GM15510 (cell line): ENCODE data around the gene WDR27.

ENCODE experiments used
- POLR2A ChIP-seq: IDR thresholded peaks from 3 replicates; pipeline ENCODE4 v1.6.1; 2011; ENCODE audit warnings: borderline replicate concordance; ENCODE audit not compliant: insufficient read length; ENCODE audit errors: extremely low read depth

Gene WDR27

GRCh38 chr6:169685860-169686259 lies 16.0 kb downstream of the WDR27 start:
- TF ChIP-seq POLR2A, result no peak

- no peak for TF ChIP-seq POLR2A
These were observed 17.8 kb downstream of the WDR27 start for GRCh38 chr6:169684056-169684455.

- TF ChIP-seq POLR2A, result no peak
These were observed 23.5 kb downstream of the WDR27 start for GRCh38 chr6:169678342-169678741.

- no peak for TF ChIP-seq POLR2A
These were observed 24.7 kb downstream of the WDR27 start for GRCh38 chr6:169677096-169677495.

GRCh38 chr6:169675011-169675410 lies 26.8 kb downstream of the WDR27 start:
- no peak for TF ChIP-seq POLR2A

GRCh38 chr6:169671563-169671962 lies 30.3 kb downstream of the WDR27 start:
- TF ChIP-seq POLR2A, result no peak

GRCh38 chr6:169669889-169670288 lies 31.9 kb downstream of the WDR27 start:
- TF ChIP-seq POLR2A, result no peak

- TF ChIP-seq POLR2A, result no peak
These were observed 32.7 kb downstream of the WDR27 start for GRCh38 chr6:169669147-169669546.

GRCh38 chr6:169668203-169668847 lies 33.5 kb downstream of the WDR27 start:
- no peak for TF ChIP-seq POLR2A

- TF ChIP-seq POLR2A, result no peak
These were observed 34.1 kb downstream of the WDR27 start for GRCh38 chr6:169667716-169668115.

GRCh38 chr6:169666441-169666840 lies 35.4 kb downstream of the WDR27 start:
- no peak for TF ChIP-seq POLR2A

- TF ChIP-seq POLR2A, result no peak
These were observed 36.5 kb downstream of the WDR27 start for GRCh38 chr6:169665289-169665688.

GRCh38 chr6:169664227-169664626 lies 37.6 kb downstream of the WDR27 start:
- TF ChIP-seq POLR2A, result no peak

GRCh38 chr6:169663468-169663867 lies 38.4 kb downstream of the WDR27 start:
- TF ChIP-seq POLR2A, result no peak

GRCh38 chr6:169661391-169661756 lies 40.5 kb downstream of the WDR27 start:
- TF ChIP-seq POLR2A, result no peak

- TF ChIP-seq POLR2A, result no peak
These were observed 41.0 kb downstream of the WDR27 start for GRCh38 chr6:169660751-169661390.
